Measurements from ENCODE around the gene DAB2.

- TF ChIP-seq CTCF (IDR thresholded peaks at IDR 0.05; ENCODE audit: poor library complexity, severe bottlenecking) (no peak), REST (IDR thresholded peaks at IDR 0.05; ENCODE audit: borderline replicate concordance) (no peak), EP300 (conservative IDR thresholded peaks at IDR 0.05; ENCODE audit: poor library complexity, severe bottlenecking) (no peak), TAF1 (IDR thresholded peaks at IDR 0.05; ENCODE audit: low read depth) (no peak), EZH2 (IDR thresholded peaks at IDR 0.05; ENCODE audit: borderline replicate concordance, insufficient read depth, low read length, poor library complexity, severe bottlenecking) (no peak), POLR2AphosphoS5 (IDR thresholded peaks at IDR 0.05) (no peak), MXI1 (conservative IDR thresholded peaks at IDR 0.05; ENCODE audit: poor library complexity, severe bottlenecking) (no peak), SMC3 (conservative IDR thresholded peaks at IDR 0.05; ENCODE audit: poor library complexity) (no peak)
Measured at GRCh38 chr5:39352951-39353350, 71.8 kb downstream of the DAB2 start.
